Osteoblast (primary cell): Measurements from ENCODE around the gene DUSP1. TPM values are rescaled to one million over a fixed set of nuclear protein-coding genes. Genes with fewer than 3 reads are reported as not detected.

ENCODE experiments used
- small RNA-seq: library from RNA; depleted of rRNA; stranded (forward); fragments of <200 nt; gene quantifications from one replicate; pipeline ENCODE3, GENCODE V24; 2012
- total RNA-seq: library from RNA; depleted of rRNA; stranded (reverse); fragments of >200 nt; gene quantifications from 2 replicates; pipeline ENCODE4 v1.2.3, GENCODE V29; 2012

Gene DUSP1
- total RNA-seq, 1 donor, result 74.6 TPM

Small RNA genes lying within 50 kb of the gene (small RNA-seq; reads per million reads assigned to genes)
- gene AC022217.4 (not detected), gene RF00019 (not detected)

Other genes starting within 250 kb of the DUSP1 start
- 0.29 and 0.36 TPM in 2 replicates for gene NEURL1B, start 129.9 kb downstream of the DUSP1 start, total RNA-seq
- gene ERGIC1, start 63.1 kb upstream of the DUSP1 start, total RNA-seq, result 109 and 128 TPM in 2 replicates
- 40.4 and 43.8 TPM in 2 replicates for gene RPL26L1, start 188.2 kb upstream of the DUSP1 start, total RNA-seq
- 177 and 181 TPM in 2 replicates for gene ATP6V0E1, start 212.6 kb upstream of the DUSP1 start, total RNA-seq